ENCODE results near the gene NADSYN1. TPM values are rescaled to one million over a fixed set of nuclear protein-coding genes. Genes with fewer than 3 reads are reported as not detected.

The NADSYN1 gene
- total and polyA plus RNA-seq, 2 of the 13 experiments (the other 11 are each of a cell fraction or from before 2014, with no cell fraction given), result 35.7 to 51.5 TPM

- TF ChIP-seq HMGXB3 (CRISPR knock-in tag; IDR thresholded peaks at IDR 0.05; ENCODE audit: borderline replicate concordance) (no peak), ZNF263 (CRISPR knock-in tag; IDR thresholded peaks at IDR 0.05) (no peak), ZNF282 (IDR thresholded peaks at IDR 0.05; ENCODE audit: partially characterized antibody) (no peak), MAX (IDR thresholded peaks at IDR 0.05) (peak; percentile 66), GZF1 (CRISPR knock-in tag; IDR thresholded peaks at IDR 0.05) (no peak), GPN1 (CRISPR knock-in tag; IDR thresholded peaks at IDR 0.05; ENCODE audit: borderline replicate concordance) (no peak), GABPB1 (CRISPR knock-in tag; IDR thresholded peaks at IDR 0.05) (peak; percentile 90), ZNF281 (CRISPR knock-in tag; IDR thresholded peaks at IDR 0.05; ENCODE audit: borderline replicate concordance) (no peak), ATRX (CRISPR knock-in tag; IDR thresholded peaks at IDR 0.05; ENCODE audit: borderline replicate concordance) (no peak), CREM (IDR thresholded peaks at IDR 0.05) (no peak), CREM (CRISPR knock-in tag; IDR thresholded peaks at IDR 0.05) (no peak), FOSL1 (CRISPR knock-in tag; IDR thresholded peaks at IDR 0.05; ENCODE audit: borderline replicate concordance) (no peak), ZNF253 (CRISPR knock-in tag; IDR thresholded peaks at IDR 0.05; ENCODE audit: borderline replicate concordance) (no peak; the same call in 1 of the 2 replicates), ZNF792 (CRISPR knock-in tag; IDR thresholded peaks at IDR 0.05) (no peak), ZNF552 (CRISPR knock-in tag; IDR thresholded peaks at IDR 0.05; ENCODE audit: borderline replicate concordance) (no peak), PAX8 (CRISPR knock-in tag; IDR thresholded peaks at IDR 0.05; ENCODE audit: borderline replicate concordance) (no peak), IKZF4 (CRISPR knock-in tag; IDR thresholded peaks at IDR 0.05; ENCODE audit: borderline replicate concordance, low read depth, not compliant biosample characterization) (peak; percentile 1), ERF (CRISPR knock-in tag; IDR thresholded peaks at IDR 0.05) (no peak; the same call in 1 of the 2 replicates), ZNF674 (CRISPR knock-in tag; IDR thresholded peaks at IDR 0.05; ENCODE audit: low read depth) (no peak), MZF1 (CRISPR knock-in tag; IDR thresholded peaks at IDR 0.05; ENCODE audit: borderline replicate concordance) (no peak), HOXA7 (CRISPR knock-in tag; IDR thresholded peaks at IDR 0.05) (no peak), STAG1 (CRISPR knock-in tag; IDR thresholded peaks at IDR 0.05) (0 out of 2 replicates have a peak, but pooled peaks have one; percentile 5), ZNF207 (IDR thresholded peaks at IDR 0.05; ENCODE audit: borderline replicate concordance) (no peak), NCOA2 (CRISPR knock-in tag; IDR thresholded peaks at IDR 0.05) (no peak), ZNF720 (CRISPR knock-in tag; IDR thresholded peaks at IDR 0.05) (no peak)
These were observed at the start of gene NADSYN1 (continued) for GRCh38 chr11:71453037-71453917.
